Measurements from ENCODE around the gene ACADSB.

The ACADSB gene

GRCh38 chr10:123042708-123043408 is 34.1 kb downstream of the ACADSB start:
- DNase-seq (ENCODE audit: low spot score), result no peak

GRCh38 chr10:123043409-123043925 is 34.7 kb downstream of the ACADSB start:
- peak; percentile 33 for DNase-seq (ENCODE audit: low spot score)

- no peak for DNase-seq (ENCODE audit: low spot score)
Measured at GRCh38 chr10:123044391-123044790, 35.6 kb downstream of the ACADSB start.

- no peak for DNase-seq (ENCODE audit: low spot score)
Measured at GRCh38 chr10:123045961-123046731, 37.3 kb downstream of the ACADSB start.

GRCh38 chr10:123057968-123058367 is 49.2 kb downstream of the ACADSB start:
- no peak for DNase-seq (ENCODE audit: low spot score)

- DNase-seq (ENCODE audit: low spot score), result no peak
Measured at GRCh38 chr10:123061865-123062264, 53.1 kb downstream of the ACADSB start.

GRCh38 chr10:123062726-123063125 is 53.9 kb downstream of the ACADSB start:
- no peak for DNase-seq (ENCODE audit: low spot score)

GRCh38 chr10:123068087-123068853 is 59.5 kb downstream of the ACADSB start:
- DNase-seq (ENCODE audit: low spot score), result no peak

GRCh38 chr10:123069246-123069986 is 60.6 kb downstream of the ACADSB start:
- no peak for DNase-seq (ENCODE audit: low spot score)

- no peak for DNase-seq (ENCODE audit: low spot score)
Measured at GRCh38 chr10:123073187-123073586, 64.4 kb downstream of the ACADSB start.

GRCh38 chr10:123074215-123074614 is 65.4 kb downstream of the ACADSB start:
- no peak for DNase-seq (ENCODE audit: low spot score)

- no peak for DNase-seq (ENCODE audit: low spot score)
Measured at GRCh38 chr10:123081896-123082295, 73.1 kb downstream of the ACADSB start.

GRCh38 chr10:123083811-123084210 is 75.0 kb downstream of the ACADSB start:
- no peak for DNase-seq (ENCODE audit: low spot score)

- DNase-seq (ENCODE audit: low spot score), result no peak
Measured at GRCh38 chr10:123086281-123086680, 77.5 kb downstream of the ACADSB start.

GRCh38 chr10:123087348-123087747 is 78.5 kb downstream of the ACADSB start:
- no peak for DNase-seq (ENCODE audit: low spot score)

- DNase-seq (ENCODE audit: low spot score), result no peak
Measured at GRCh38 chr10:123087786-123088185, 79.0 kb downstream of the ACADSB start.

- DNase-seq (ENCODE audit: low spot score), result no peak
Measured at GRCh38 chr10:123092635-123093414, 84.0 kb downstream of the ACADSB start.

GRCh38 chr10:123093489-123093888 is 84.7 kb downstream of the ACADSB start:
- no peak for DNase-seq (ENCODE audit: low spot score)

GRCh38 chr10:123096452-123096851 is 87.6 kb downstream of the ACADSB start:
- no peak for DNase-seq (ENCODE audit: low spot score)

GRCh38 chr10:123097039-123097438 is 88.2 kb downstream of the ACADSB start:
- no peak for DNase-seq (ENCODE audit: low spot score)

Measured in HuH-7.5 (cell line).